NB4 (cell line): ENCODE measurements around the gene MAGI1.
"Not testable (repeated sequence)": the region's sequence is repeated elsewhere in the genome, so short reads cannot be mapped to it uniquely, and the experiment has no call there.

Source experiments
- DNase-seq: peaks from one replicate; pipeline ENCODE4 v3.0.0; 2010; ENCODE audit warnings: low read depth
- H3K4me3 ChIP-seq: one replicate; pipeline ENCODE4 v1.5.1; 2011; ENCODE audit warnings: mild to moderate bottlenecking, low read depth, low read length, moderate library complexity
- CTCF ChIP-seq: IDR thresholded peaks from one replicate; pipeline ENCODE4 v1.5.1; 2012; ENCODE audit warnings: low read depth, low read length
- MYC ChIP-seq: IDR thresholded peaks from 2 replicates; pipeline ENCODE4 v1.6.1; 2011; ENCODE audit warnings: low read depth, low read length
- POLR2A ChIP-seq: IDR thresholded peaks from 2 replicates; pipeline ENCODE4 v1.6.1; 2011; ENCODE audit warnings: mild to moderate bottlenecking; ENCODE audit not compliant: insufficient read length; ENCODE audit errors: extremely low read depth
- TF ChIP-seq, protein P1 (sequence below): IDR thresholded peaks from 2 replicates; pipeline ENCODE4 v1.6.1; 2011; ENCODE audit warnings: low read depth, low read length

The MAGI1 gene

DNA sequence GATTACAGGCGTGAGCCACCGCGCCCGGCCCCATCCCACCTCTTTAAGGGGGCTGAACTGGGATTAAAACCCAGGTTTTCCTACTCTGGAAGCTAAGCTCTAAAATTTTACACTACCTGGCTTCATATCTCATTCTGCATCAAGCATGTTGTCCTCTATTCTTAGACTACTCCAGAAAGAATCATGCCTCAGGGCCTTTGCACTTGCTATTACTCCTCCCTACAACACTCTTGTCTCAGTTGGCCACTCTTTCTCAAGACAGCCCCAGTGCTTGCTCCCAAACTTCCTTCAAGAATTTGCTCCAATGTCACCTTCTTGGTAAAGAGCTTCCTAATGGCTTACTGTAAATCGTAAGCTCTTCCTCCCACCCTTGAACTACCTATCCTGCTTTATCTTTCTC is 521.7 kb downstream of the MAGI1 start:
- no peak for DNase-seq
- TF ChIP-seq POLR2A (no peak), CTCF (no peak), MYC (no peak)
- TF ChIP-seq, protein P1, sequence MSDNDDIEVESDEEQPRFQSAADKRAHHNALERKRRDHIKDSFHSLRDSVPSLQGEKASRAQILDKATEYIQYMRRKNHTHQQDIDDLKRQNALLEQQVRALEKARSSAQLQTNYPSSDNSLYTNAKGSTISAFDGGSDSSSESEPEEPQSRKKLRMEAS = no peak
- H3K4me3 ChIP-seq = no peak overlapping the region

DNA sequence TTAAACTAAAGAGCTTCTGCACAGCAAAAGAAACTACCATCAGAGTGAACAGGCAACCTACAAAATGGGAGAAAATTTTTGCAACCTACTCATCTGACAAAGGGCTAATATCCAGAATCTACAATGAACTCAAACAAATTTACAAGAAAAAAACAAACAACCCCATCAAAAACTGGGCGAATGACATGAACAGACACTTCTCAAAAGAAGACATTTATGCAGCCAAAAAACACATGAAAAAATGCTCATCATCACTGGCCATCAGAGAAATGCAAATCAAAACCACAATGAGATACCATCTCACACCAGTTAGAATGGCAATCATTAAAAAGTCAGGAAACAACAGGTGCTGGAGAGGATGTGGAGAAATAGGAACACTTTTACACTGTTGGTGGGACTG is 524.4 kb downstream of the MAGI1 start:
- DNase-seq, H3K4me3 ChIP-seq: not testable (repeated sequence)

DNA sequence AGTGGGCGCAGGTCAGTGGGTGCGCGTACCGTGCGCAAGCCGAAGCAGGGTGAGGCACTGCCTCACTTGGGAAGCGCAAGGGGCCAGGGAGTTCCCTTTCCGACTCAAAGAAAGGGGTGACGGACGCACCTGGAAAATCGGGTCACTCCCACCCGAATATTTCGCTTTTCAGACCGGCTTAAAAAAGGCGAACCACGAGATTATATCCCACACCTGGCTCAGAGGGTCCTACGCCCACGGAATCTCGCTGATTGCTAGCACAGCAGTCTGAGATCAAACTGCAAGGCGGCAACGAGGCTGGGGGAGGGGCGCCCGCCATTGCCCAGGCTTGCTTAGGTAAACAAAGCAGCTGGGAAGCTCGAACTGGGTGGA is 529.3 kb downstream of the MAGI1 start:
- DNase-seq, H3K4me3 ChIP-seq: not testable (repeated sequence)

GRCh38 chr3:65508750-65509422 is 529.8 kb downstream of the MAGI1 start:
- no peak overlapping the region for H3K4me3 ChIP-seq
- DNase-seq = no peak
- TF ChIP-seq MYC = no peak
- TF ChIP-seq CTCF = no peak
- no peak for TF ChIP-seq POLR2A
- TF ChIP-seq, protein P1 = no peak

- TF ChIP-seq, protein P1 = no peak
- TF ChIP-seq POLR2A (no peak), MYC (no peak), CTCF (no peak)
- no peak overlapping the region for H3K4me3 ChIP-seq
- no peak for DNase-seq
These were observed 531.3 kb downstream of the MAGI1 start for GRCh38 chr3:65507437-65507836.

DNA sequence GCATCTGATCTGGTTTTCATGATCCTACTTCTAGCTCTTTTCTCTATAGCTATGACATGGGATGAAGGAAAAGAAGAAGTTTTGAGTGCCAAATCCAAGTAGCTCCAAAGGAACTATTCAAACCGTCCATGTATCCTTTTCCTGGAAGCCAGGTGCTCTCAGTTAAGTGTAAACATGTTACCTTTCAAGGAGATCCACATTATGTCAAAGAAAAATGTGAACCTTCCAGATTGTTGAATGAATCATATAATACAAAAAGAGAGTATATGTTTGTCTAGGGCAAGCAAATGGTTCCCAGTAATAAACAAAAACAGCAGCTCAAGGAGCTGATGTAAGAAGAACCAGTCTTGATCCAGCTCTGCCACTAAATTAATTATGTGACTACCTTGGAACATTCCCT is 534.9 kb downstream of the MAGI1 start:
- no peak for DNase-seq
- H3K4me3 ChIP-seq = no peak overlapping the region
- TF ChIP-seq CTCF (no peak), POLR2A (no peak), MYC (no peak)
- TF ChIP-seq, protein P1 = no peak

- TF ChIP-seq MYC = no peak
- TF ChIP-seq CTCF = no peak
- TF ChIP-seq, protein P1 = no peak
- no peak for TF ChIP-seq POLR2A
- no peak overlapping the region for H3K4me3 ChIP-seq
- no peak for DNase-seq
These were observed 536.2 kb downstream of the MAGI1 start for GRCh38 chr3:65502526-65502925.
